A549 (cell line): ENCODE measurements around the gene TTLL9. TPM values are rescaled to one million over a fixed set of nuclear protein-coding genes. Genes with fewer than 3 reads are reported as not detected.

Source experiments
- ATAC-seq, 2 experiments: fragments of 200-7000 bp in 1 of 2; fragments of >200 bp in 1 of 2; cut with Nextera tagmentation in 1 of 2; cut with Tn5 transposase in 1 of 2; 3 replicates each; pipeline versions ENCODE4 v1.8.0 to v1.9.1; 2018 to 2020; ENCODE audit warnings: mild to moderate bottlenecking in 1 of 2, moderate library complexity in 1 of 2
- CTCF ChIA-PET: fragments of 300-600 bp; sonication (Branson Sonifier 250); formaldehyde crosslinking; extraction: SDS; loops from one replicate; lab custom pipeline; 2021; ENCODE audit warnings: antibody characterized with exemption, inconsistent platforms; lab: Yijun Ruan, JAX
- POLR2A ChIA-PET: fragments of 350-600 bp; formaldehyde crosslinking; extraction: SDS; loops from one replicate; lab custom pipeline; 2021; ENCODE audit warnings: antibody characterized with exemption, inconsistent platforms; lab: Yijun Ruan, JAX
- DNase-seq, 2 experiments: peaks; one replicate each; pipeline versions ENCODE4 v3.0.0 to v3.0.0-alpha.2; 2011 to 2016; ENCODE audit warnings: low read depth in 1 of 2, low spot score in 1 of 2
- FAIRE-seq: peaks from 2 replicates; lab custom pipeline; 2011; peaks lifted over from hg19 to GRCh38; lab: Jason Lieb, UNC
- H3K27ac ChIP-seq, 2 experiments: fragments of >200 bp; sonication (Bioruptor Twin); formaldehyde crosslinking; 3 replicates each; pipeline ENCODE4 v1.5.1; 2016 to 2017
- H3K4me1 ChIP-seq: fragments of >200 bp; sonication (Bioruptor Twin); formaldehyde crosslinking; 3 replicates; pipeline ENCODE4 v1.6.1; 2016
- H3K4me2 ChIP-seq: fragments of >200 bp; sonication (Bioruptor Twin); formaldehyde crosslinking; 3 replicates; pipeline ENCODE4 v1.6.1; 2016
- H3K4me3 ChIP-seq: fragments of >200 bp; sonication (Bioruptor Twin); formaldehyde crosslinking; 3 replicates; pipeline ENCODE4 v1.5.1; 2016
- H3K9me3 ChIP-seq: fragments of >200 bp; sonication (Bioruptor Twin); formaldehyde crosslinking; 3 replicates; pipeline ENCODE4 v1.6.1; 2016
- CHD4 ChIP-seq: fragments of 200-600 bp; sonication (generic); IDR thresholded peaks from 2 replicates; pipeline ENCODE4 v1.6.1; 2016; ENCODE audit warnings: antibody characterized with exemption, mild to moderate bottlenecking, borderline replicate concordance
- E2F6 ChIP-seq: IDR thresholded peaks from 2 replicates; pipeline ENCODE4 v1.6.1; 2012; ENCODE audit warnings: low read depth, borderline replicate concordance
- EHMT2 ChIP-seq: fragments of 200-600 bp; sonication (generic); IDR thresholded peaks from 2 replicates; pipeline ENCODE4 v1.6.1; 2016; ENCODE audit warnings: antibody characterized with exemption, low read depth, mild to moderate bottlenecking, moderate library complexity
- EP300 ChIP-seq, 2 experiments: fragments of >200 bp; sonication (Bioruptor Twin); formaldehyde crosslinking; IDR thresholded peaks; 2 replicates in 1 of 2; 3 replicates in 1 of 2; pipeline ENCODE4 v1.6.1; 2016 to 2017
- FOSL2 ChIP-seq, 2 experiments: fragments of 450-650 bp in 1 of 2; fragments of >200 bp in 1 of 2; sonication (Bioruptor Twin) in 1 of 2; formaldehyde crosslinking; IDR thresholded peaks; 2 replicates each; pipeline versions ENCODE4 v1.5.0 to v1.6.1; 2016 to 2020; ENCODE audit warnings: mild to moderate bottlenecking in 1 of 2, moderate library complexity in 1 of 2
- GATA3 ChIP-seq: IDR thresholded peaks from 2 replicates; pipeline ENCODE4 v1.6.1; 2012; ENCODE audit warnings: borderline replicate concordance
- HMGXB4 ChIP-seq: fragments of 250-450 bp; sonication (Bioruptor Pico); IDR thresholded peaks from 2 replicates; pipeline ENCODE4 v1.5.0; 2021; ENCODE audit warnings: mild to moderate bottlenecking, moderate library complexity, borderline replicate concordance
- JUN ChIP-seq, 2 experiments: fragments of >200 bp; sonication (Bioruptor Twin); formaldehyde crosslinking; IDR thresholded peaks; 2 replicates in 1 of 2; 3 replicates in 1 of 2; pipeline ENCODE4 v1.6.1; 2016 to 2017
- MAFK ChIP-seq: fragments of 450-650 bp; IDR thresholded peaks from 2 replicates; pipeline ENCODE4 v1.6.1; 2014; ENCODE audit not compliant: partially characterized antibody
- NR3C1 ChIP-seq: fragments of >200 bp; sonication (Bioruptor Twin); formaldehyde crosslinking; IDR thresholded peaks from 3 replicates; pipeline ENCODE4 v1.6.1; 2017
- POLR2A ChIP-seq: IDR thresholded peaks from 2 replicates; pipeline ENCODE4 v1.6.1; 2012; ENCODE audit warnings: mild to moderate bottlenecking, low read length
- RAD21 ChIP-seq, 2 experiments: fragments of >200 bp in 1 of 2; sonication (Bioruptor Twin) in 1 of 2; formaldehyde crosslinking in 1 of 2; IDR thresholded peaks in 1 of 2; conservative IDR thresholded peaks in 1 of 2; 2 replicates in 1 of 2; 3 replicates in 1 of 2; pipeline ENCODE4 v1.6.1; 2012 to 2018; ENCODE audit warnings: inconsistent platforms in 1 of 2
- RCOR1 ChIP-seq: fragments of 150-350 bp; IDR thresholded peaks from 2 replicates; pipeline ENCODE4 v1.6.1; 2014; ENCODE audit warnings: antibody characterized with exemption, low read length, low read depth
- SREBF2 ChIP-seq: fragments of 450-650 bp; IDR thresholded peaks from 2 replicates; pipeline ENCODE4 v1.6.1; 2014; ENCODE audit warnings: mild to moderate bottlenecking, moderate library complexity
- ZFP36 ChIP-seq: fragments of 450-650 bp; IDR thresholded peaks from 2 replicates; pipeline ENCODE4 v1.6.1; 2014; ENCODE audit warnings: borderline replicate concordance; ENCODE audit not compliant: partially characterized antibody
- WGBS: methylation state at CpG from one replicate; pipeline ENCODE4 v1.1.6; 2017; ENCODE audit errors: missing lambda C conversion rate; 5-methylcytosine and 5-hydroxymethylcytosine counted together
- polyA plus RNA-seq, 4 experiments: library from polyadenylated mRNA; depleted of rRNA in 3 of 4; stranded (reverse); fragments of >200 nt; fragmentation: RNase III in 1 of 4; extraction: RNeasy Plus Mini Kit Qiagen cat#74134 plus additional on column Dnase treatment in 1 of 4; gene quantifications; 2 replicates in 3 of 4; 3 replicates in 1 of 4; pipeline ENCODE4 v1.2.3, GENCODE V29; 2011 to 2017

Gene TTLL9
- polyA plus RNA-seq, 2 of the 4 experiments (the other 2 are of a cell fraction): 0.06 to 0.15 TPM

GRCh38 chr20:31988430-31989015 lies 118.1 kb downstream of the TTLL9 start:
- DNase-seq: peak in 1 of 2 experiments; percentile 35
- H3K4me2 ChIP-seq: peak overlapping the region; percentile 68
- peaks cover 22% of the 10 kb centered on the region for H3K4me1 ChIP-seq
- 53% methylated on average over 5 of the region's 5 CpGs for WGBS
- H3K27ac ChIP-seq: peak overlapping the region; percentile 67 to 82
- FAIRE-seq: no peak
- no peak overlapping the region for H3K4me3 ChIP-seq
- no peaks in the 10 kb centered on the region for H3K9me3 ChIP-seq
- ChIA-PET POLR2A (no interaction called here), CTCF (interaction anchor here (0.6 to 1.7 kb wide), 5 partner anchors 16 to 165 kb away, joined by 3 to 6 read pairs (median 3); no protein-coding TSS in a partner anchor)
- peak in 1 of 2 experiments; percentile 35; a peak in 3 of 6 replicates for ATAC-seq
- TF ChIP-seq FOSL2 (IDR thresholded peaks at IDR 0.05): no peak
- peak; percentile 24 for TF ChIP-seq FOSL2 (CRISPR knock-in tag; IDR thresholded peaks at IDR 0.05)
- TF ChIP-seq MAFK: no peak
- peak; percentile 88 for TF ChIP-seq ZFP36
- no peak for TF ChIP-seq NR3C1

- H3K9me3 ChIP-seq: no peaks in the 10 kb centered on the region
- DNase-seq (no peak), ATAC-seq (peak in 1 of 2 experiments; percentile 12; a peak in 3 of 6 replicates), FAIRE-seq (no peak)
- H3K4me2 ChIP-seq: peak overlapping the region; percentile 68
- ChIA-PET POLR2A (no interaction called here), CTCF (interaction anchor here (0.6 to 1.7 kb wide), 2 partner anchors 136 to 142 kb away, joined by 3 to 6 read pairs; no protein-coding TSS in a partner anchor)
- H3K4me1 ChIP-seq: peaks cover 22% of the 10 kb centered on the region
- no peak overlapping the region for H3K4me3 ChIP-seq
- H3K27ac ChIP-seq: peak overlapping the region; percentile 67 to 82
- TF ChIP-seq GATA3 (no peak), POLR2A (no peak), CHD4 (no peak), EP300 (IDR thresholded peaks at IDR 0.05) (no peak), SREBF2 (no peak), E2F6 (no peak), RCOR1 (no peak), HMGXB4 (CRISPR knock-in tag) (no peak)
- 69% methylated on average over 8 of the region's 8 CpGs for WGBS
These were observed 118.7 kb downstream of the TTLL9 start for GRCh38 chr20:31989030-31989645.

GRCh38 chr20:31990641-31991338 lies 120.4 kb downstream of the TTLL9 start:
- 84% methylated on average over 6 of the region's 6 CpGs for WGBS
- no peak overlapping the region for H3K4me2 ChIP-seq
- DNase-seq: no peak
- TF ChIP-seq EHMT2 (no peak), MAFK (no peak), JUN (IDR thresholded peaks at IDR 0.05) (no peak), RAD21 (conservative IDR thresholded peaks at IDR 0.05 in 1 of 2, IDR thresholded peaks at IDR 0.05 in 1 of 2) (no peak)
- TF ChIP-seq, all 56 proteins: peak for 0
- no peaks in the 10 kb centered on the region for H3K9me3 ChIP-seq
- no peak for FAIRE-seq
- no peak overlapping the region for H3K4me3 ChIP-seq
- H3K4me1 ChIP-seq: peaks cover 22% of the 10 kb centered on the region
- POLR2A ChIA-PET: interaction anchor here (0.5 kb wide), 1 partner anchor 217 kb away, joined by 3 read pairs; no protein-coding TSS in a partner anchor
- no peak for ATAC-seq
- CTCF ChIA-PET: interaction anchor here (0.8 to 1.9 kb wide), 5 partner anchors 17 to 183 kb away, joined by 3 to 11 read pairs (median 4); no protein-coding TSS in a partner anchor
- H3K27ac ChIP-seq: no peak overlapping the region
